ENCODE data around the gene NOTUM.
"Not testable (repeated sequence)": the region's sequence is repeated elsewhere in the genome, so short reads cannot be mapped to it uniquely, and the experiment has no call there.

NOTUM gene

GRCh38 chr17:81957691-81958432, 3.1 kb downstream of the NOTUM start:
- DNase-seq (ENCODE audit: low read depth in 2 of 2), result no peak

GRCh38 chr17:81956607-81957589, 4.1 kb downstream of the NOTUM start:
- DNase-seq (ENCODE audit: low read depth in 2 of 2), result no peak

GRCh38 chr17:81955756-81956544, 5.0 kb downstream of the NOTUM start:
- no peak for DNase-seq (ENCODE audit: low read depth in 2 of 2)

GRCh38 chr17:81955058-81955681, 5.8 kb downstream of the NOTUM start:
- DNase-seq (ENCODE audit: low read depth in 2 of 2), result no peak

- no peak for DNase-seq (ENCODE audit: low read depth in 2 of 2)
Observed at GRCh38 chr17:81954131-81955057, 6.6 kb downstream of the NOTUM start.

GRCh38 chr17:81953443-81953842, 7.5 kb downstream of the NOTUM start:
- not testable (repeated sequence) for DNase-seq (ENCODE audit: low read depth in 2 of 2)

- DNase-seq (ENCODE audit: low read depth in 2 of 2), result no peak
Observed at GRCh38 chr17:81952792-81953228, 8.2 kb downstream of the NOTUM start.

GRCh38 chr17:81951785-81952684, 9.0 kb downstream of the NOTUM start:
- no peak for DNase-seq (ENCODE audit: low read depth in 2 of 2)

GRCh38 chr17:81950501-81950900, 10.5 kb downstream of the NOTUM start:
- DNase-seq (ENCODE audit: low read depth in 2 of 2), result no peak

GRCh38 chr17:81948635-81949378, 12.2 kb downstream of the NOTUM start:
- no peak for DNase-seq (ENCODE audit: low read depth in 2 of 2)

- DNase-seq (ENCODE audit: low read depth in 2 of 2), result no peak
Observed at GRCh38 chr17:81947189-81947588, 13.8 kb downstream of the NOTUM start, which contains the start of gene MYADML2. Gene MYADML2, minus strand, starts transcription at chr17:81947233. Its CDS starts 5,492 bp downstream, at chr17:81941741.

- DNase-seq (ENCODE audit: low read depth in 2 of 2), result no peak
Observed at GRCh38 chr17:81944858-81945257, 16.1 kb downstream of the NOTUM start.

- DNase-seq (ENCODE audit: low read depth in 2 of 2), result no peak
Observed at GRCh38 chr17:81942167-81942553, 18.8 kb downstream of the NOTUM start.

GRCh38 chr17:81941484-81942166, 19.4 kb downstream of the NOTUM start:
- DNase-seq (ENCODE audit: low read depth in 2 of 2), result no peak

GRCh38 chr17:81940538-81941483, 20.2 kb downstream of the NOTUM start:
- no peak for DNase-seq (ENCODE audit: low read depth in 2 of 2)

GRCh38 chr17:81939881-81940385, 21.1 kb downstream of the NOTUM start:
- no peak for DNase-seq (ENCODE audit: low read depth in 2 of 2)

Measured in fibroblast of skin of left quadriceps (primary cell).